Stimulated activated memory B cell treated with anti-CD40 and anti-IgM and Interleukin-4, amounts not matched to agents 10 μg/mL and 1 μg/mL and 100 μg/mL, for 72 hours (primary cell): Measurements from ENCODE around the gene PMM1.
A peak's percentile ranks its signal among the peaks of the same experiment; 100 is the strongest.
"Not testable (repeated sequence)": the region's sequence is repeated elsewhere in the genome, so short reads cannot be mapped to it uniquely, and the experiment has no call there.

Source experiments
- ATAC-seq: fragments of 150-1000 bp; cut with Tn5 transposase; 2 replicates; pipeline ENCODE4 v1.10.0; 2021
- H3K27ac Mint-ChIP-seq: one replicate; pipeline ENCODE4 v1.8.0; 2022; ENCODE audit warnings: mild to moderate bottlenecking, mixed read lengths
- H3K27me3 Mint-ChIP-seq: one replicate; pipeline ENCODE4 v1.8.0; 2022; ENCODE audit warnings: mixed read lengths
- H3K36me3 Mint-ChIP-seq: one replicate; pipeline ENCODE4 v1.8.0; 2022; ENCODE audit warnings: mixed read lengths
- H3K4me1 Mint-ChIP-seq: one replicate; pipeline ENCODE4 v1.8.0; 2022; ENCODE audit warnings: mixed read lengths
- H3K4me3 Mint-ChIP-seq: one replicate; pipeline ENCODE4 v1.8.0; 2022; ENCODE audit warnings: mild to moderate bottlenecking, moderate library complexity, mixed read lengths
- H3K9me3 Mint-ChIP-seq: one replicate; pipeline ENCODE4 v1.8.0; 2022; ENCODE audit warnings: mixed read lengths

The PMM1 gene

DNA sequence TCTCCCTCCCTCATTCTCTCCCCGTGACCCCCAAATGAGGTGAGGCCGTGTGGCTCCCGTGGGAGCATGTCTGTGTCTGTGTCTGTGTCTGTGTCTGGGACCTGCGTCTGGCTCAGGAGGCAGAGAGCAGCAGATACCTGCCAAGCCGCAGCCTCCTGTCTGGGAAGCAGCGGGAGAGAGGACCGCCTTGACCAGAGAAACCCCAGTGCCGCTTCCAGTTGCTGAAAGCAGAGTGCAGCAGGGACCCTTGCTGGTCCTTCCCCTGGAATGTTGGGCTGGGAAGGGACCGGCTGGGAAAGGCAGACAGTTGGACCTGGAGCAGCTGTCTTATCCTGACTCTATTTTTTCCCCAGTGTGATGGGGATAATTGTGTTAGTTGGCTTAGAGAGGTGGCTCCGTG lies 28.3 kb downstream of the PMM1 start:
- Mint-ChIP-seq H3K36me3 (no peaks in the 10 kb centered on the region), H3K4me3 (no peak overlapping the region), H3K9me3 (no peaks in the 10 kb centered on the region), H3K4me1 (no peaks in the 10 kb centered on the region), H3K27me3 (peaks cover 68% of the 10 kb centered on the region), H3K27ac (no peak overlapping the region)
- ATAC-seq = no peak

- no peaks in the 10 kb centered on the region for H3K9me3 Mint-ChIP-seq
- H3K4me1 Mint-ChIP-seq = no peaks in the 10 kb centered on the region
- no peak overlapping the region for H3K4me3 Mint-ChIP-seq
- H3K27me3 Mint-ChIP-seq = peaks cover 79% of the 10 kb centered on the region
- H3K27ac Mint-ChIP-seq = no peak overlapping the region
- no peaks in the 10 kb centered on the region for H3K36me3 Mint-ChIP-seq
- ATAC-seq = no peak
These were observed 29.6 kb downstream of the PMM1 start for GRCh38 chr22:41560095-41560471.

DNA sequence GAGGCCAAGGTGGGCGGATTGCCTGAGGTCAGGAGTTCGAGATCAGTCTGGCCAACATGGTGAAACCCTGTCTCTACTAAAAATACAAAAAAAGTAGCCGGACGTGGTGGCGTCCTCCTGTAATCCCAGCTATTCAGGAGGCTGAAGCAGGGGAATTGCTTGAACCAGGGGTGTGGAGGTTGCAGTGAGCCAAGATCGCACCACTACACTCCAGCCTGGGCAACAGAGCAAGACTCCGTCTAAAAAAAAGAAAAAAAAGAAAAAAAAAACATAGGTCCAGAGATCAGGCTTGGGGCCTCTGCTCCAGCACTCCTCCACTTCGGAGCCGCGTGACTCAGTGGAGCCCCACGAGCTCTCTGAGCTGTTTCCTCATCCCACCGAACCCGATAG lies 31.4 kb downstream of the PMM1 start:
- not testable (repeated sequence) for H3K36me3 Mint-ChIP-seq, H3K27ac Mint-ChIP-seq, ATAC-seq, H3K4me3 Mint-ChIP-seq, H3K4me1 Mint-ChIP-seq, H3K9me3 Mint-ChIP-seq
- H3K27me3 Mint-ChIP-seq = peaks cover 93% of the 10 kb centered on the region

DNA sequence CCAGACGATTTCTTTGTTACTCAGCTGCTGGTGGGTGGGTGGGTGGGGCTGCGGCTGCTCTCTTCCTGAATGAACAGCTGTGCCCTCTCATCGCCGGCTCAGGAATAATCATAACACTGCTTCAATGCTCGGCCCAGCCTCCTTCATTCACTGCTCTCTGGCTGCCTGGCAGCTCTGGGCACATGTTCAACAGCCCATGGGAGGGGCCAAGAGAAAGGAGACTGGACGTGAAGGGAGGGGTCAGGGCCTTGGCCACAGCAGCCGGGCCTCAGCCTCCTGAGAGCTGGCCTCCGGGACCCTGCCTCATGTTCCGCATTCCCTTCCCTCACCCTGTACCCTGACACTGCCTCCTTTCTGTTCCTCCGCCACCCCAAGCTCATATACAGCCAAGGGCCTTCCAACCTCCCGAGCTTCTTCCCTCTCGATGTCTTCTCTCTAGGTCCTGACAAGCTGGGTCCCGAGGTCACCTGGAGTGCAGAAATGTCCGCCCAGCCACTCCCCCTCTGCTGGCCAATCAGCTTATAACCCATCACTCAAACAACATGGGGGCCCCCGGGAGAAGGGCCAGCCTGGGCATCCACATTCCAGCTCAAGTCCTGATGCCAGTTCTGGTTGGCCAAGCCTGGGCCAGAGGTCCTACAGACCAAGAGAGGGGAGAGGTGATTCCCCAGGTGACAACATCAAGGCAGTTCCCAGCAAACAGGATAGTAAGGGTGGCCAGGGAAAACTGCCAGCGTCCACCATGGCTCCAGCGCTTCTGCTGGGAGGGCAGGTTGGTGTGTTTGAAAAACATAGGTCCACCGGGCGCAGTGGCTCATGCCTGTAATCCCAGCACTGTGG lies 32.0 kb downstream of the PMM1 start:
- no peaks in the 10 kb centered on the region for H3K4me1 Mint-ChIP-seq
- H3K36me3 Mint-ChIP-seq = no peaks in the 10 kb centered on the region
- ATAC-seq = no peak
- peaks cover 90% of the 10 kb centered on the region for H3K27me3 Mint-ChIP-seq
- H3K4me3 Mint-ChIP-seq = no peak overlapping the region
- no peaks in the 10 kb centered on the region for H3K9me3 Mint-ChIP-seq
- no peak overlapping the region for H3K27ac Mint-ChIP-seq

- no peak overlapping the region for H3K27ac Mint-ChIP-seq
- H3K4me1 Mint-ChIP-seq = peaks cover 7% of the 10 kb centered on the region
- H3K4me3 Mint-ChIP-seq = no peak overlapping the region
- no peaks in the 10 kb centered on the region for H3K36me3 Mint-ChIP-seq
- H3K27me3 Mint-ChIP-seq = peaks cover 79% of the 10 kb centered on the region
- no peaks in the 10 kb centered on the region for H3K9me3 Mint-ChIP-seq
- no peak for ATAC-seq
These were observed 33.1 kb downstream of the PMM1 start for GRCh38 chr22:41556561-41556960.

GRCh38 chr22:41555325-41555982 lies 34.2 kb downstream of the PMM1 start:
- H3K4me3 Mint-ChIP-seq = no peak overlapping the region

DNA sequence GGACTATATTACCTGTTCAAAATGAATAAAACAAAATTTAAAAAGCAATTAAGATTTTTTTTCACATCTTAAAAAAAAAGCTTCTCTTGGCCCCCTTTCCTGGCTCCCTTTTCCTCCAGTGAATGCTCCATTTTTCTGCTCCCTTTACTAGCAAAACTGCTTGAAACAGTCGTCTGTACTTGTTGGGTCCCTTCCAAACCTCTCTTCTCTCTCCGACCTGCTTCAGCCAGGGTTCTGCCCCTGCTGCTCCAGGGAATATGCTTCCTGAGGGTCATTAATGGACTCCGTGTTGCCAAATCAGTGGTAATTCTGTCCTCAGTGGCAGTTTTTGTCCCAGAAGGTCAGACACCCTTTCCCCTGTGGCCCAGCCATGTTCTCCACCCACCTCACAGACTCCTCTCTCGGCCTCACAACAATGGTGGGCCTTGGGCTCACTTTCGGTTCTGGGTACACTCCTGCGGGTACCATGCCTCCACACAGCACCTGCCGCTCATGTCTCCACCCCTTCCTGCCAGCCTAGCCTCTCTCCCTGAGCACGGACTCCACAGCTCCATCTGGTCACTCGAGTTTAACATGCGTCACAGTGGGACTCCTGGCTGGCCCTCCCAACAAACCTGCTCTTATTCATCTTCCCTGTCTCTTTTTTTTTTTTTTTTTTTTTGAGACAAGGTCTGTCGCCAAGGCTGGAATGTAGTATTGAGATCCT lies 37.6 kb downstream of the PMM1 start:
- no peak for ATAC-seq
- H3K36me3 Mint-ChIP-seq = no peaks in the 10 kb centered on the region
- H3K27ac Mint-ChIP-seq = no peak overlapping the region
- peaks cover 34% of the 10 kb centered on the region for H3K27me3 Mint-ChIP-seq
- H3K4me3 Mint-ChIP-seq = no peak overlapping the region
- peaks cover 7% of the 10 kb centered on the region for H3K4me1 Mint-ChIP-seq
- no peaks in the 10 kb centered on the region for H3K9me3 Mint-ChIP-seq

More at GRCh38 chr22:41555325-41555982, 34.2 kb downstream of the PMM1 start:
- ATAC-seq = no peak
- no peak overlapping the region for H3K27ac Mint-ChIP-seq
- no peaks in the 10 kb centered on the region for H3K36me3 Mint-ChIP-seq
- no peaks in the 10 kb centered on the region for H3K9me3 Mint-ChIP-seq
- peaks cover 7% of the 10 kb centered on the region for H3K4me1 Mint-ChIP-seq
- peaks cover 68% of the 10 kb centered on the region for H3K27me3 Mint-ChIP-seq

GRCh38 chr22:41550952-41551491 lies 38.6 kb downstream of the PMM1 start:
- ATAC-seq = no peak
- H3K9me3 Mint-ChIP-seq = no peaks in the 10 kb centered on the region
- no peak overlapping the region for H3K4me3 Mint-ChIP-seq
- H3K27me3 Mint-ChIP-seq = peaks cover 24% of the 10 kb centered on the region
- no peaks in the 10 kb centered on the region for H3K36me3 Mint-ChIP-seq
- H3K4me1 Mint-ChIP-seq = peaks cover 7% of the 10 kb centered on the region
- no peak overlapping the region for H3K27ac Mint-ChIP-seq

- Mint-ChIP-seq H3K27ac (no peak overlapping the region), H3K4me1 (peaks cover 19% of the 10 kb centered on the region), H3K9me3 (no peaks in the 10 kb centered on the region), H3K36me3 (no peaks in the 10 kb centered on the region), H3K4me3 (no peak overlapping the region), H3K27me3 (peaks cover 8% of the 10 kb centered on the region)
- no peak for ATAC-seq
These were observed 40.8 kb downstream of the PMM1 start for GRCh38 chr22:41548830-41549211.

DNA sequence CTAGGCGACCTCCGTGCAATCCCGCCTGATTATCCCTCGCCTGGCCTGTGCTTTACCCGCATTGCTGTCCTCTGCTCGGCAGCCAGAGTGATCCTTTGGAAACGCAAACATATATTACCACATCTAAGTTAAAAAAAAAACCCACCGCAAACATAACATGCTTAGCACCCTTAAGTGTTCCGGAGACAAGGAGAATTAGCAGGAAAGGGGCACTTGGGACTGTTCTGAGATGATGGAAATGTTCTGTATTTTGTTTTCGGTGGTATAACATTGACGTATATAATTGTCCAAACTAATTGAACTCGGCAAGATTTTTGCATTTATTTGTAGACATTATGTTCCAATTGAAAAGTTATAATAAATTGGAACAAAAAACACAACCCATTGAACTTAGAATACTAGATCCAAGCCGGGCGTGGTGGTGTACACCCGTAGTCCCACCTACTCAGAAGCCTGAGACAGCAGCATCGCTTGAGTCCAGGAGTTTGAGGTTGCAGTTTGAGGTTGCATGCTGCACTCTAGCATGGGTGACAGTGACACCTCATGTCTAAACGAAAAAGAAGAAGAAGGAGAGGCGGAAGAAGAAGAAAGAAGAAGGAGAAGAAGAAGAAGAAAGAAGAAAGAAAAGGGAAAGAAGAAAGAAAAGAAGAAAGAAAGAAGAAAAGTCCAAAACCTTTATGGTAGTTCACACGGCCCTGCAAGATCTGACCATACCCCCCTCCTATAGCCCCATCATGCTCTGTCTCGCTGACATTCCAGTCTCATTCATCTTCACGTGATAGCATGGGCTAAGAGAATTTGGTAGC lies 44.8 kb downstream of the PMM1 start:
- peak overlapping the region; percentile 96 for H3K4me3 Mint-ChIP-seq
- no peaks in the 10 kb centered on the region for H3K9me3 Mint-ChIP-seq
- no peaks in the 10 kb centered on the region for H3K27me3 Mint-ChIP-seq
- H3K4me1 Mint-ChIP-seq = peaks cover 51% of the 10 kb centered on the region
- H3K36me3 Mint-ChIP-seq = peaks cover 7% of the 10 kb centered on the region
- ATAC-seq = peak; percentile 31
- H3K27ac Mint-ChIP-seq = peak overlapping the region; percentile 95

DNA sequence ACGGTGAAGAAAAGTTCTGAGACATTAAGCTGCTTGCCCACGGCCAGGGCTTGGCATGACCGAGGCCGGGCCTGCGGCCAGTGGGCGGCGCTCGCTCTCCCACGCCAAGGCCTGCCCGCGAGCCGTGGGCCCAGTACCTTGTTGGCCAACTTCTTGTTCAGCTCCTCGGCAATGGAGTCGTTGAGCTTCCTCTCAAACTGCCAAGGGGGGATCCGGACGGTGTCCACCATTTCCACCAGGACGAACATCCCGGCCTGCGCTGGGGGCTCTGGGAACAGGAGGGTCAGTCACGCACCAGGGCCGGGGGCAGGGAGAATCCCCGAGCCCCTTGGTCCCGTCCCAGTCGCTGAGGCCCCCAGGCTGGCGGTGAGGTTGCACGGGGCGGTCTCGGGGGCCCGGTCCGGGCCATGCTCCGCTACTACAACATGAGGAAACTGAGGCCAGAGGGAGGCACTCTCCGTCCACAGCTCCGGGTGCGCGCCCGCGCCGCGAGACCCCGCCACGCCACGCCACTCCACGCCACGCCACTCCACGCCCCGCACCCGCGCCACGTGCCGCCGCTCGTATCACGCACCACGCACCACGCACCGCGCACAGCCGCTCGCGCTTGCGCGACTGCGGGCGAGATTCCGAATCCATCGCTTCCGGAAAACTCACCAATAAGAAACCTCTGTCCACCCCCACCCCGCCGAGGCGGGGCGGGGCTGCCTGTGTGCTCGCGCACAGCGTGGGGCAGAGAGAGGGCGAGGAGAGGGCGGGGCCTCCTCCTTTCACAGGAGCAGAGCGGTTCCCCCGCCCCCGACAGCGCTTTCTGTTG lies 45.6 kb downstream of the PMM1 start, which contains the start of gene POLR3H:
Gene POLR3H, minus strand, starts transcription at position 617 of the 817 bp plus-strand sequence. Its CDS starts 369 bp downstream, at position 248.
- Mint-ChIP-seq H3K27me3 (no peaks in the 10 kb centered on the region), H3K36me3 (peaks cover 13% of the 10 kb centered on the region), H3K4me3 (peak within 1 kb of the TSS; percentile 96), H3K9me3 (no peaks in the 10 kb centered on the region), H3K27ac (peak within 1 kb of the TSS; percentile 95), H3K4me1 (peaks cover 52% of the 10 kb centered on the region)
- peak; percentile 99 for ATAC-seq

- ATAC-seq = no peak
- Mint-ChIP-seq H3K27ac (peak overlapping the region; percentile 95), H3K36me3 (peaks cover 13% of the 10 kb centered on the region), H3K27me3 (no peaks in the 10 kb centered on the region), H3K4me1 (peaks cover 52% of the 10 kb centered on the region), H3K4me3 (peak overlapping the region; percentile 96), H3K9me3 (no peaks in the 10 kb centered on the region)
These were observed 47.4 kb downstream of the PMM1 start for GRCh38 chr22:41542224-41542623.

- Mint-ChIP-seq H3K27ac (peak overlapping the region; percentile 8), H3K4me3 (peak overlapping the region; percentile 1), H3K36me3 (peaks cover 13% of the 10 kb centered on the region), H3K27me3 (no peaks in the 10 kb centered on the region), H3K4me1 (peaks cover 52% of the 10 kb centered on the region), H3K9me3 (no peaks in the 10 kb centered on the region)
- ATAC-seq = no peak
These were observed 48.2 kb downstream of the PMM1 start for GRCh38 chr22:41541484-41541883.

DNA sequence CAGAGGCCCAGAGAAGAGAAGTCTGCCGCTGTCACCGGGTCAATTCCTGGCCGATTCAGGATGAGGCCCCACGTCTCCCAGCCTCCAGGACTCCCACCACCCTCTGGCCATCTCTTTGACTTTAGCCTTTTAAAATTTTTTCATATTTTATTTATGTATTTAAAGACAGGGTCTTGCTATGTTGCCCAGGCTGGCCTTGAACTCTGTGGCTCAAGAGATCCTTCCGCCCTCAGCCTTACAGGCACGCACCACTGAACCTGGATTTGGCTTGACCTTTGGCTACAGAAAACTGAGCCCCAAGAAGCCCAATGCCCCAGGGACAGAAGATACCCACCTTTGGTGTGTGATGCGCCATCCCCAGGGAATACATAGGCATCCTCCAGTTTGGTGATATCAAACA lies 49.3 kb downstream of the PMM1 start:
- Mint-ChIP-seq H3K4me3 (no peak overlapping the region), H3K4me1 (peaks cover 53% of the 10 kb centered on the region), H3K9me3 (no peaks in the 10 kb centered on the region), H3K27ac (no peak overlapping the region), H3K36me3 (peaks cover 15% of the 10 kb centered on the region), H3K27me3 (no peaks in the 10 kb centered on the region)
- no peak for ATAC-seq
